A673 (cell line): ENCODE measurements around the gene SVOP. TPM values are rescaled to one million over a fixed set of nuclear protein-coding genes. Genes with fewer than 3 reads are reported as not detected.

Experiments used
- BruUV-seq: library from RNA; stranded (reverse); fragments of 400-500 nt; replicated peaks from 2 replicates; lab custom pipeline; 2021; lab: Mats Ljungman, UMichigan
- CTCF ChIA-PET: fragments of 300-600 bp; sonication (Branson Sonifier 250); formaldehyde crosslinking; loops from one replicate; lab custom pipeline; 2022; ENCODE audit warnings: antibody characterized with exemption; lab: Charles Lee
- POLR2A ChIA-PET: fragments of 300-600 bp; sonication (Branson Sonifier 250); formaldehyde crosslinking; loops from one replicate; lab custom pipeline; 2022; ENCODE audit warnings: antibody characterized with exemption; ENCODE audit not compliant: low non-redundant PET; lab: Charles Lee
- DNase-seq: peaks from one replicate; pipeline ENCODE4 v3.0.0-alpha.2; 2015; ENCODE audit warnings: low spot score
- H3K27ac ChIP-seq: fragments of 200-600 bp; sonication (generic); 2 replicates; pipeline ENCODE4 v1.5.1; 2016; ENCODE audit warnings: mixed run types, low read depth, mild to moderate bottlenecking, mixed read lengths, antibody characterized with exemption, low read length; ENCODE audit not compliant: poor library complexity, severe bottlenecking
- H3K27me3 ChIP-seq: fragments of 200-600 bp; sonication (generic); replicated peaks from 2 replicates; pipeline ENCODE4 v1.6.1; 2017; ENCODE audit warnings: mixed run types, low read depth, mild to moderate bottlenecking, mixed read lengths, antibody characterized with exemption, low read length; ENCODE audit not compliant: insufficient read depth, poor library complexity
- H3K36me3 ChIP-seq: fragments of 200-600 bp; sonication (generic); 2 replicates; pipeline ENCODE4 v1.6.1; 2016; ENCODE audit warnings: mixed run types, mild to moderate bottlenecking, mixed read lengths, antibody characterized with exemption, low read length; ENCODE audit not compliant: insufficient read depth, poor library complexity, severe bottlenecking
- H3K4me1 ChIP-seq: fragments of 200-600 bp; sonication (generic); 2 replicates; pipeline ENCODE4 v1.6.1; 2017; ENCODE audit warnings: mixed run types, mild to moderate bottlenecking, mixed read lengths, antibody characterized with exemption, low read length; ENCODE audit not compliant: insufficient read depth, poor library complexity, severe bottlenecking
- H3K4me3 ChIP-seq: fragments of 200-600 bp; sonication (generic); 2 replicates; pipeline ENCODE4 v1.5.1; 2016; ENCODE audit warnings: low read depth, mixed run types, mild to moderate bottlenecking, mixed read lengths, low read length; ENCODE audit not compliant: poor library complexity, severe bottlenecking
- H3K9me3 ChIP-seq: fragments of 200-600 bp; sonication (generic); 2 replicates; pipeline ENCODE4 v1.6.1; 2016; ENCODE audit warnings: mixed run types, low read depth, mild to moderate bottlenecking, mixed read lengths, antibody characterized with exemption, low read length; ENCODE audit not compliant: poor library complexity, severe bottlenecking
- CTCF ChIP-seq: fragments of 300-800, 200-600 bp; sonication (generic); conservative IDR thresholded peaks from 2 replicates; pipeline ENCODE4 v1.5.1; 2017; ENCODE audit warnings: low read depth, mild to moderate bottlenecking, antibody characterized with exemption, low read length, moderate library complexity, mixed read lengths
- EZH2 ChIP-seq: fragments of 200-600 bp; sonication (generic); IDR thresholded peaks from 2 replicates; pipeline ENCODE4 v1.6.1; 2017; ENCODE audit warnings: borderline replicate concordance, low read depth, mild to moderate bottlenecking, mixed read lengths, antibody characterized with exemption, low read length; ENCODE audit not compliant: poor library complexity, severe bottlenecking
- intact Hi-C: fragments of 100-400 bp; cut with micrococcal nuclease; formaldehyde crosslinking; loops from one replicate; pipeline ENCODE4 v1.10.0; 2022; ENCODE audit not compliant: unreplicated experiment
- total RNA-seq: library from RNA; stranded (reverse); gene quantifications from 2 replicates; pipeline ENCODE4 v1.2.3, GENCODE V29; 2021

Gene SVOP
- total RNA-seq, 1 experiment from 2014 or later = not detected

GRCh38 chr12:108985750-108986149, 35.1 kb downstream of the SVOP start:
- no peak for TF ChIP-seq CTCF
- no peak for TF ChIP-seq EZH2
- CTCF ChIA-PET = no interaction called here
- DNase-seq = no peak
- POLR2A ChIA-PET = no interaction called here
- Histone ChIP-seq H3K9me3 (no peaks in the 10 kb centered on the region), H3K4me1 (no peaks in the 10 kb centered on the region), H3K27me3 (peaks cover 3% of the 10 kb centered on the region), H3K4me3 (no peak overlapping the region), H3K27ac (no peak overlapping the region), H3K36me3 (no peaks in the 10 kb centered on the region)
- intact Hi-C loops = no loop called here
- BruUV-seq = no TSS peak

DNA sequence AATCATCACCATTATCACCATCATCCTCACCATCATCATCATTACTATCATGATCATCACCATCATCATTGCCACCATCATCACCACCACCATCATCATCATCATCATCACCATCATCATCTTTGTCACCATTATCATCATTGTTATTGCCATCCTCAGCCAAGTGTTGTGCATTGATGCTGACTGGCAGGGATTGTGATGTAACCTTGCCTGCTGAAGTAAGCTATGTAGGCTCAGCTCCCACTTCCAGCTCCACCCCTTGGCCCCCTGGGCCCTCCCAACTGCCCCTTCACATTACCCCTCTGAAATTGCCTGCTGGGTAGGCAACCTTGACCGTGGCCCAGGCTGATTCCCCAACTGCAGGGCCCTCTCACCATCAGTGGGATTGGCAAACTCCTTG, 37.6 kb downstream of the SVOP start:
- Histone ChIP-seq H3K9me3 (no peaks in the 10 kb centered on the region), H3K27me3 (peaks cover 7% of the 10 kb centered on the region), H3K36me3 (no peaks in the 10 kb centered on the region), H3K4me1 (no peaks in the 10 kb centered on the region), H3K4me3 (no peak overlapping the region), H3K27ac (no peak overlapping the region)
- ChIA-PET CTCF (no interaction called here), POLR2A (no interaction called here)
- no peak for TF ChIP-seq CTCF
- TF ChIP-seq EZH2 = no peak
- intact Hi-C loops = no loop called here
- DNase-seq = no peak
- BruUV-seq = no TSS peak

DNA sequence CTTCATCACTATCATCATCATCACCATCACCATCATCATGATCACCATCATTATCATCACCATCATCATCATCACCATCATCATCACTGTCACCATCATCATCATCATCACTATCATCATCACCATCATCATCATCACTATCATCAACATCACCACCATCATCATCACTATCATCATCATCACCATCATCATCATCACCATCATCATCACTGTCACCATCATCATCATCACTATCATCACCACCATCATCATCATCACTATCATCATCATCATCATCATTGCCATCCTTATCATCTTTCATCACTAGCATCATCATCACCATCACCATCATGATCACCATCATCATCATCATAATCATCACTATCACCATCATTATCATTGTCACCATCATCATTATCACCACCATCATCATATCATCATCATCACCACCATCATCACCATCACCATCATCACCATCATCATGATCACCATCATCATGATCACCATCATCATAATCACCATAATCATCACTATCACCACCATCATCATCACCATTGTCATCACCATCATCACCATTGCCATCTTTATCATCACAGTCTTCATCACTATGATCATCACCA, 38.1 kb downstream of the SVOP start:
- TF ChIP-seq EZH2 (no peak), CTCF (no peak)
- BruUV-seq = no TSS peak
- intact Hi-C loops = no loop called here
- no peak overlapping the region for H3K4me3 ChIP-seq
- H3K4me1 ChIP-seq = no peaks in the 10 kb centered on the region
- CTCF ChIA-PET = no interaction called here
- H3K27ac ChIP-seq = no peak overlapping the region
- POLR2A ChIA-PET = no interaction called here
- no peaks in the 10 kb centered on the region for H3K36me3 ChIP-seq
- DNase-seq = no peak
- no peaks in the 10 kb centered on the region for H3K9me3 ChIP-seq
- peaks cover 12% of the 10 kb centered on the region for H3K27me3 ChIP-seq
